Endometrial microvascular endothelial cells (primary cell): Measurements from ENCODE around the gene SORD. TPM values are rescaled to one million over a fixed set of nuclear protein-coding genes. Genes with fewer than 3 reads are reported as not detected.
"Not testable (repeated sequence)": the region's sequence is repeated elsewhere in the genome, so short reads cannot be mapped to it uniquely, and the experiment has no call there.

Experiments used
- in situ Hi-C: cut with HindIII; loops from 2 replicates; pipeline ENCODE4 v1.10.0; 2017; ENCODE audit warnings: low sequenced_read_pairs, low pct_unique_long_range_greater_than_20kb; ENCODE audit errors: inconsistent ontology term
- total RNA-seq: library from RNA; depleted of rRNA; stranded (reverse); fragments of >200 nt; gene quantifications from one replicate; pipeline ENCODE4 v1.2.3, GENCODE V29; 2015; ENCODE audit errors: inconsistent ontology term

Gene SORD
- total RNA-seq, 1 donor from 2014 or later, result 21.6 TPM

GRCh38 chr15:45088801-45089711, 66.1 kb downstream of the SORD start:
- in situ Hi-C loops, result no loop called here

GRCh38 chr15:45089712-45090373, 66.8 kb downstream of the SORD start:
- in situ Hi-C loops, result no loop called here

GRCh38 chr15:45091161-45091560, 68.2 kb downstream of the SORD start:
- in situ Hi-C loops, result no loop called here

DNA sequence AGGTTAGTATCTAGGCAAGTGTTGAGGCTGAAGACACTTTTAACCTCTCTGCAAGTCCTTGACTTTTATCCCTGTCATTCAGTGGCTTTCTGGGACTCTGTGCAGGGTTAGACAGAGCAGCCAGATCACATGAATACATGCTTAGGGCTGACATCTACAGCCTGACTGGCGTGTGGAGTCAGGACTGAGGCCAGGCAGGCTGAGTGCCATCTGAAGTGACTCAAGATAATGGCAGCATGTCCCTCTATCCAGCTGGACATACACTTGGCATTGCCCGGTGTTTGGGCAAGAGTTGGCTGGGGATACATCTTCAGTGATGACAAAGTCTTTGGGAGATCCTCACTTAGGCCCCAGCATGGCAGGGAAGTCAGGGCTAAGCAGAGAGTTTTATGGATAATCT, 68.6 kb downstream of the SORD start:
- in situ Hi-C loops, result no loop called here

- in situ Hi-C loops, result no loop called here
Measured at GRCh38 chr15:45093013-45093412, 70.0 kb downstream of the SORD start.

DNA sequence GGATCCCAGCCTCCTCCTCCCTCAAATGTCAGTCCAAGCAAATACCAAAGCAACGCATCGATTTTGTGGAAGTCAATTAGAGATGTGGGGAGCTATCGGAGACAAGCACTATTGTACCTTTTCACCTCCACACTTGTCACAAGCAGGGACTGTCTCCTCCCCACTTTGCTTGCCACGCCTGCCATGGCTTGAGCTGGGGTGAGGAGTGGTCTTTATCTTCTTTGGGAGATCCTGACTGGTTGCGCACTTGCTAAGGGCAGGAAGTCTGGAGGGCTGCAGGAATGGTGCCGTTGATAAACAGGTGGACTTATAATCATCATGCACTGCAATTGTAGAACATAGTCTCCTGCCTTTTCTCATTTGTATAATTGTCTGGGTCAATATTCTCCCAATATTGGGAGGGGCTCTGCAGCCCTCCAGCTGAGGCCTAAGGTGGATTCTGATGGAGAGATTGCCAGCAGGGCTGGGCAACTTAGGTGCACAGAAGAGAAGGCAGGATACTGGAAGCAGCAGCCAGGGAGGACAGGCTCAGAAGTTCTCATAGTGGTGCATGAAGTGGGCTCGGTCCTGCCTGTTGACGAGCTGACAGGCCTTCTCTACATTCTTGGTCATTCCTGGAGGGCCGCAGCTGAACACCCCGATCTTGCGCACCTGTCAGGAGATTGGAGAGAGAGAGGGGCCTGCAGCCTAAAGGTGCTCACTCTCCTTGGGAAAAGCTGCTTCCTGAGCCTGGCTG, 70.8 kb downstream of the SORD start:
- in situ Hi-C loops, result no loop called here

DNA sequence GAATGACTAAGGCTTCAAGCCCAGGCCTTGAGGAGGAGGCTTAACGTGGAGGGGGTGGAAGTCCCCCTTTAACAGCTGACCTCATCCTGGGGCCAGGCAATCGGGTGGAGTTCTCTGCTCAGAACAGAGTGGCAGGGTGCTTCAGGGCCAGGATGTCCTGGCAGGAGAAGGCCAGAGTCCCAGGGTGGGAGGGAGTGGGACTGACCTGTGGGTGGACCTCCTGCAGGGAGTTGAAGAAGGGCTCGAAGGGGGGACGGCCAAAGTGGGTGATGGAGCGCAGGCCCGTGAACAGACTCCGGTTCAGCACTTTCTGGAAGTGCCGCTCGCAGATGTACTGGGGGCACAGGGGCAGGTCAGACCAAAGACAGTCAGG, 71.3 kb downstream of the SORD start:
- in situ Hi-C loops, result no loop called here

- in situ Hi-C loops, result no loop called here
Measured at GRCh38 chr15:45095661-45096060, 72.7 kb downstream of the SORD start.

GRCh38 chr15:45097466-45097865, 74.5 kb downstream of the SORD start:
- in situ Hi-C loops, result no loop called here

DNA sequence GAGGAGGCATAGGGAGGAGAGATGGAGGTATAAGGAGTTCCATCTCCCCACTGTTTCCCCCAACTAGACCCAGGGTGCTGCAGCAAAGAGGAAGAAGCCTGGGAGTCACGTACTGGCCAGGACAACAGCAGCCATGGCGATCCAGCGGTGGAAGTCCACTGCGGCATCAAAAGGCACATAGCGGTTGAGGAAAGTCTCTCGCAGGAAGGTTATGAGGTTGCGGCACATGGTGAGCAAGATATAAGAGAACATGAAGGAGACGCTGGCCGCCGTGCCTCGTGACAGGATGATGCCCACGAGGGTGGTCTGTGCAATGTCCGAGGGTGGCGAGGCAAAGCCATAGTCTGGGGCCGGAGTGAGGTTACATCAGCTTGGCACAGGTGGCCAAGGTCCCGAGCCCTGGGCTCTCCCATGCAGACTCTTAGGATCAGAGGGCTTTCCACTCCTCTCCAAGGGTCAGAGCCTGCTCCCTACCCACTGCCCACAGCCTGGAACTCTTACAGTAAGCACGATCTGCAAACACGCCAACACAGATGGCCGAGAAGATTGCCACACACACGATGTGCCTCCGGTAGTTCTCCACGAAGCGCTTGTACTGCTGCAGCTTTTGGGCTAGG, 76.7 kb downstream of the SORD start:
- in situ Hi-C loops, result no loop called here

- in situ Hi-C loops, result no loop called here
Measured at GRCh38 chr15:45100884-45101625, 78.1 kb downstream of the SORD start.

GRCh38 chr15:45101749-45102148, 78.8 kb downstream of the SORD start:
- in situ Hi-C loops, result no loop called here

DNA sequence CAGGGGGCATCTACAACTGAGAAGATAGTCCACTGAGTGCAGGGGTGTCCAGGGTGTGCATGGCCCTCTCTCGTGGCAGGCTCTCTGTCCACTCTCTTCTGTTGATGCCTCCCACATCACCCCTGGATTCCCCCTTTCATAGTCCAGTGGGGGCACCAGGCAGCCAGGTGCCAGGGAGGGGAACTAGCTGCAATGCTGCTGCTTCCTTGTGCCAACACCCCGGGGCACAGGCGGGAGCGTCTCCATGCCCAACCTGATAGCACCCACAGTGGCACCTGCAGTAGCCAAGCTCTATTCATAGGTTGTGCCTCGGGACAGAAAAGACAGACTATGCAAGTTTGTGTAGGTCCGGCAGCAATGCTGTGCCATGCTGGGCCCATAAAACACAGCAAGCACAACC, 79.2 kb downstream of the SORD start:
- in situ Hi-C loops, result no loop called here

- in situ Hi-C loops, result not testable (repeated sequence)
Measured at GRCh38 chr15:45104170-45104569, 81.2 kb downstream of the SORD start.

GRCh38 chr15:45105586-45105985, 82.6 kb downstream of the SORD start:
- in situ Hi-C loops, result no loop called here

- in situ Hi-C loops, result no loop called here
Measured at GRCh38 chr15:45106002-45106790, 83.2 kb downstream of the SORD start.

GRCh38 chr15:45107941-45108630, 85.1 kb downstream of the SORD start:
- in situ Hi-C loops, result no loop called here
